Astrocyte (in vitro differentiated cells and primary cell): ENCODE measurements around the gene PLB1.

Source experiments
- CTCF ChIP-seq: IDR thresholded peaks from 2 replicates; pipeline ENCODE4 v1.5.1; 2011; ENCODE audit warnings: low read depth, mild to moderate bottlenecking, inconsistent platforms, low read length, moderate library complexity; ENCODE audit not compliant: insufficient read depth
- EZH2 ChIP-seq: IDR thresholded peaks from 2 replicates; pipeline ENCODE4 v1.6.1; 2012; ENCODE audit warnings: mild to moderate bottlenecking, low read length, inconsistent platforms; ENCODE audit not compliant: insufficient read depth

GRCh38 chr2:28613633-28614501 lies 118.0 kb downstream of the PLB1 start:
- TF ChIP-seq CTCF (no peak), EZH2 (no peak)
